GM21529 (cell line): Measurements from ENCODE around the gene ARHGAP1.
"Not testable (repeated sequence)": the region's sequence is repeated elsewhere in the genome, so short reads cannot be mapped to it uniquely, and the experiment has no call there.

Source experiments
- ATAC-seq: cut with Tn5 transposase; IDR thresholded peaks from one replicate; pipeline ENCODE4 v1.9.1; 2021; ENCODE audit not compliant: unreplicated experiment

Gene ARHGAP1

DNA sequence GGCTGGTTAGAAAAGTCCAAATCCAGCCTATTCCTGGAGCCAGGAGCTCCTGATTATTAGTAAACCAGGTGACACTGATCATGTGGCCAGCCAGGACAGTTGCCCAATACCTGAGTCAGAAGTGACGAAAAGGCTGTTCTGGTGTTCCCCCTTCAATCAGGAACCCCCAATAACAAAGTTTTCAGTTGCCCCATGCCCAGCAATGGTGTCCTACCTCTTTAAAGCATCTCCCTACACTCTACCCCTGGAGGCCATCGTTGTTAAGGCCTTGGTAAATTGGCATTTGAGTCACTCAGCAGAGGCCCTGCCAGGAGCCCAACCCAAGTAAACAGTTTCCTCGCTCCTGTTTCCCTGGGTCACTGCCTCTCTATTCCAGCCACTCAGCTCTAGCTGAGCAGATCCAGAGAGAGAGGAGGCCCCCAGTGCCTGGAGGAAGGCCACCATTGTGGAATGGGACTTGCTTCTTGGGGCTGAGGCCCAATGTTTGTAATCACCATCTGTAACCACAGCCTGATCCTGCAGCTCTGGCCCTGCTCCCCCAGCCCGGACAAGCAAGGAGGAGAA is 25.0 kb downstream of the ARHGAP1 start:
- ATAC-seq: no peak

GRCh38 chr11:46674463-46675287 is 25.7 kb downstream of the ARHGAP1 start:
- ATAC-seq: no peak

DNA sequence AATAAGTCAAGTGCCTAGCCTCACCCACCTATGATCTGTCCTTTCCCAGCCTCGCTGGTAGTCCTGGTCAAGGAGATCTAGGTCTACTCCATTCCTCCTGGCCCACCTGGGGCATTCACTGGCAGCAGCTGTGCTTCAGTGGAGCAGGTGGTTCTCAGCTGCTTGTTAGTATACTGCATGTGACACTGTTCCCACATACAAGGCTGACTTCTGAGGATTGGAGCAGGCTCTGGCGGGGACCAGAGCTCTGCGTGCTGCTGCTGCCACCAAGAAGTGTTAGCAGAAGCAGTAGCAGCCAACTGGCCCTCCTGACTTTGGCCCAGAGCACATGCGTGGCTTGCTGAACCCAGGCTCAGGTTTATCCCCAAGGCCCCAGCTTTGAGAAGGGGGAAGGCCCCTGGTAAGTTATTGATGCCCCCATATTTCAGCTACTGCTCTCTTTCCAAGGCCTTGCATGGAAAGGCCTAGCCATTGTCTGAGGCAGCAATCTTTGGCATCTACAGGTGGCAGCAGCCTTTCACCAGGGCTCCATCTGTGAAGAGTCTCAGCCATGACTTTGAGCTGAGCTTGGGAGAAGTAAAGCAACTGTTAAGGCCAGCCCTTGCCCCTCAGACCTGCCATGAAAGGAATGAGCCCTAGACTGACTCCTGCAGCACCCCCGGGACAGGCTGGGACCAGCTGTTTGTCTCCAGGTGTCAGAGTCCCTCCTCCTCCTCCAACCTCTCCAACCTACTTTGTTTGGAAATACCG is 26.5 kb downstream of the ARHGAP1 start:
- no peak for ATAC-seq

DNA sequence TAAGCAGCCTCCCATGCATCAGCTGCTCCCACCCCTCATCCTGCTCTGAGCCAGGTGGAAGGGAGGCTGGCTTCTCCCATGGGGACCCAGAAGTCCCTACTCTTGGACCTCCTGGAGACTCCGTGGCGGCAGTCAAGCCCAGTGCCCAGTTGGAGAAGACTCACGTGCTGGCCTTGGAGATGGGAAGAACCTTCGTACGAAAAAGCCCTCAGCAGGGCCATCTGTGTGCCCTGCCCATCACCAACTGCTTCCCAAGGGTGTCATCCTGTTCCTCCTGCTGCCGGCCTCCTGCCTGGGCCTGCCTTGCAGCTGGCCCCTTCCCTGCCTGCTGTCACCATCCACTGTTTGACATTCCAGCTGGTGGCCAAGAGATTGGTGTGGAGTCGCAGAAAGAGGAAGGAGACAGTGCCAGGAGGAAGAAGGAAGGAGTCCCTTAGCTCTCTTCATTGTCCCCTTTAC is 28.0 kb downstream of the ARHGAP1 start:
- no peak for ATAC-seq

DNA sequence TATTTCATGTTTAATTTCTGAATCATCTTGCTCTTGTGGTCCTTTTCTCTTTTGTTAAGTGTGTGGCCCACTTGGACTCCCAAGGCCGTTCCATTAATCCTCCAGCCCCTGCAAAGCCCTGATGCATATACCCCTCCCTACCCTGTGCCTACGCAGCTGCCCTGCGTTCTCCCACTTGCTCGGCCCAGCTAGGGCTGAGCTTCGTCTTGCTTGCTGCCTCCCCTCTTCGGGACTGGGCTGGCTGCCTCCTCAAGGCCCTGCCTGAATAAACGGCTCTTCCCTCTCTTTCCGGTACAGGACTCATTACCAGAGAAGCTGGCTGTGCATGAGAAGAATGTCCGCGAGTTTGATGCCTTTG is 28.5 kb downstream of the ARHGAP1 start:
- ATAC-seq: no peak

DNA sequence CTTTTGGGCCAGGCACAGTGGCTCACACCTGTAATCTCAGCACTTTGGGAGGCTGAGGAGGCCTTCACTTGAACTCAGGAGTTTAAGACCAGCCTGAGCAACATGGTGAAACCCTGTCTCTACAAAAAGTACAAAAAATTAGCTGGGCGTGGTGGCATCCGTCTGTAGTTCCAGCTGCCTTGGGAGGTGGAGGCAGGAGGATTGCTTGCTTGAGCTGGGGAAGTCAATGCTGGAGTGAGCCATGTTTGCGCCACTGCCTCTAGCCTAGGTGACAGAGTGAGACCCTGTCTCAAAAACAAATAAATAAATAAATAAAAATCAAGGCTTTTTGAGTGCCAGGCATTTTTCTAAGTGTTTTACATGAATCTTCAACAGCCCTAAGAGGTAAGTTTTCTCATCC is 29.9 kb downstream of the ARHGAP1 start:
- ATAC-seq: not testable (repeated sequence)

DNA sequence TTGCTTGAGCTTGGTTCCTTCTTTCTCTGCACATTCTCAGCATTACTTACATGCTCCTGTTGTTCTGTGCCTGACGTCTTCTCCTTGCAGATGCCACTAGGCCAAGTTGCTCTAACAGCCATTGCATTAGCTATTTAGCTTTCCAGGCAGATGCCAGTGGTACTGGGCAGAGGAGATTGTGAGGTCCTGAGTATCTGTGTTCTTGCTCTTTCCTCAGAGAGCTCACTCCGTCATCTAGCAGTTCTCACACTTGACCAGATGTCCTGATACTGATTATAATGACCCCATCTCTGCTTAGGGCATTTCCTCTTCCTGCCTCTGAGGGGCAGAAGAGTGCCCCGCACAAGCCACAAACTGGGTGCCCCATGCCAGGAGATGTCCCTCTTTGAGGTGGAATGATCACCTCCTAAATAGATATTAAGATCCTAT is 30.7 kb downstream of the ARHGAP1 start:
- no peak for ATAC-seq

GRCh38 chr11:46668480-46669085 is 31.8 kb downstream of the ARHGAP1 start:
- ATAC-seq: no peak

DNA sequence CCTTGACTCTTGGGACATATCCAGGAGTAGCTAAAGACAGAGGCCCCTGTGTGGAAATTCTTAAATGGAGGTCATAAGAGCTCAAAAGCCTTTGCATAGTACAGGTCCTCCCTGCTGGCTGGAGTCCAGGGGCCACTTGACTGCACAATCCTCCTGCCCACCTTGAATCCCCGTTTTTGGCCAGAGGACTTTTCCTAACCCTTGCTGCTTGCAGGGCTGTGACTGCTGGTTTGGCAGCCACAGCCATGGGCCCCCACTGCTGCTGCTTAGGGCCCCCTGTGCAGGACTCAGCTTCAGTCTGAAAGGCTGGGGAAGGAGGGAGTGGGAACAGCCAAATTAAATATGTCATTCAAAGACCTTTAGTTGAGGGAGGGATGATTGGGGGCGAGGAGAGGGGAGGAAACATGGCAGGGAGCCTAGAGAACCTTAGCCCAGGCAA is 33.4 kb downstream of the ARHGAP1 start:
- no peak for ATAC-seq

DNA sequence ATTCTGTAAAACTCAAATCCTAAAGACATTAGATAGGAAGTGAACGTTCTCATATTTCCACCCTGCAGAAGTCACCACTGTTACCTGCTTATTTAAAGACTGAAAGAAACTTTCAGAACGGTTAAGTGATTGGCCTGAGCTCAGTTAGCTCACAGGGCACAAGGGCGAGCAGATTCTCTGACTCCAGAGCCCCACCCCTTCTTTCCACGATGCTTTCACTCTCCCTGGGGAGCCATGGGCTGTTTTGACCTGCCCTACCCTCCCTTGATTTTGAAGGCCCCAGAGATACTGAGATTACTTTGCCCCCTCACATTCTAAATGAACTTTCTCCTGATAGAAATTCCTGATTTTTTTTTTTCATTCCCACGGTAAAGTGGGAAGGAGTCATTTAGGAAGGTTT is 33.9 kb downstream of the ARHGAP1 start:
- no peak for ATAC-seq

- ATAC-seq: no peak
These were observed 35.1 kb downstream of the ARHGAP1 start for GRCh38 chr11:46665356-46665755.

DNA sequence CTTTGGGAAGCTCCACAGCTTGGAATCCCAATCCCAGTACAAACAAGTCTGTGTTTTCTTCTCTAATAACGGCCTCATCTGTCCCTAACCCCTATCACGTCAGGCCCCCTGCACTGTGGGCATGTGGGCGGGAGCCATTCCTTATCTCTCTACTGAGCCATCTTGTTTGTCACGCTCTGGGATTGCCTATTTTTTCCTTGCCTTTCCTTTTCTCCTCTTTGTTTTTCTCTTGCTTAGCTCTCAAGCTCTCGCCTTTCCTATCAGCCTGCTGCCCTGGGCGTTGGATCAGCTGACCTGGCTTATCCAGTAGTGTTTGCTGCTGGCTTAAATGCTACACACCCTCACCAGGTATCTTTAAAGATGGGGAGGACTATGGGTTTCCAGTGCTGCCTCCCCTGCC is 35.8 kb downstream of the ARHGAP1 start:
- no peak for ATAC-seq

GRCh38 chr11:46663277-46663940 is 37.0 kb downstream of the ARHGAP1 start:
- no peak for ATAC-seq

GRCh38 chr11:46662366-46662765 is 38.1 kb downstream of the ARHGAP1 start:
- ATAC-seq: no peak

DNA sequence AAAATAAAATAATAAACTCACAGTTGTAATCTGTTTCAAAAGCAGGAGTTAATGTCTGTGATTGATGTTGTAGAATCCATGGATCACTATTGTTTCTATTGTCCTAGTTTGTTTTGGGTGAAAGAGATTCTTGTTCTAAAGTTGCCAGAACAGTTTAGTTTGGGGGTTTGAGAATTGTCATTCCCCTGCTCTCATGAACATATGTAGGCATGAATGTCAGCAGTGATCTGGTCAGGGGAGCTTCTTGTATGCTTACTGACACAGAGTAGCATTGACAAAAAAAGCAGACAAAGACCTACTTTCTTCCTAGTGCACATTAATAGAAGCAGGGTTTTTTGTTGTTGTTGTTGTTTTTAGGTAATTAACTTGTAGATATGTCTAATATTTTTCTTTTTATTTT is 38.6 kb downstream of the ARHGAP1 start:
- ATAC-seq: no peak

GRCh38 chr11:46659908-46660307 is 40.5 kb downstream of the ARHGAP1 start:
- no peak for ATAC-seq

DNA sequence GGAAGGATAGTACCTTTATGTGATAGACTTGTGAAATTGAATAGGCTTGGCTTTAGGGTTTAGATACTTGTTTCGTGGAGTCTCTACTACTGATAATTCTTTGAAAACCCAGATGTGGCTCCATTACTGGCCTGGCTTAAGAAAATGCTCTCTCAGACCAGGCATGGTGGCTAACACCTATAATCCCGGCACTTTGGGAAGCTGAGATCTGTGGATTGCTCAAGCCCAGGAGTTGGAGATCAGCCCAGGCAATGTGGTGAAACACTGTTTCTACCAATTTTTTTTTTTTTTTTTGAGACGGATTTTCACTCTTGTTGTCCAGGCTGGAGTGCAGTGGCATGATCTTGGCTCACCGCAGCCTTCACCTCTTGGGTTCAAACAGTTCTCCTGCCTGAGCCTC is 42.2 kb downstream of the ARHGAP1 start:
- no peak for ATAC-seq

DNA sequence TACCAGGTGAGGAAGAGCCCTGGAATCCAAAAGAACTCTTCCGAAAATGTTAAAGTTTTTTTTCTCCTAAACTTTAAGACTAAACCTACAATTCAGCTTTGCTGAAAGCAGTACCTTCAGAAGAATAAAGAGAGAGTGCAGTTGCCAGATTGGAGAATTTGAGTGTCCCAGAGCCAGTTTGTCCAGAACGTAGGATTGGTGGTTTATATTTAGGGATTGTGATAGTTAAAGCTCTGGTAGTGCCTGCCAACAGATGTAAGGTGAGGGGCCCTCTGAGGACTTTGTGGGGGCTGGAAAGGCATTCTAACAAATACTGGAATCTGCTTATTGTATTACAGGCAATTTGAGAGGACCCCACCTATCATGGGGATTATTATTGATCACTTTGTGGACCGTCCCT is 43.2 kb downstream of the ARHGAP1 start:
- no peak for ATAC-seq

DNA sequence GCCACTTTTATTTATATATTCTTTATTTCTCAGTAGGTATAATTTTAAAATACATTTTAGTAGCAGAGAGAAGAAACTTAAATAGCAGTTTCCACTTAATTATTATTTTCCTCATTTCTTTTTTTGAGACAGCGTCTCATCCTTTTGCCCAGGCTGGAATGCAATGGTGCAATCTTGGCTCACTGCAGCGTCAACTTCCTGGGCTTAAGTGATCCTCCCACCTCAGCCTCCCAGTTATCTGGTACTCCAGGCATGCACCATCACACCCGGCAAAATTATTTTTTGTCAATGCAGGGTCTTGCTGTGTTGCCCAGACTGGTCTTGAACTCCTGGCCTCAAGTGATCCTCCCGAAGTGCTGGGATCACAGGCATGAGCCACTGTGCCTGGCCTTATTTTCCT is 44.8 kb downstream of the ARHGAP1 start:
- ATAC-seq: no peak

DNA sequence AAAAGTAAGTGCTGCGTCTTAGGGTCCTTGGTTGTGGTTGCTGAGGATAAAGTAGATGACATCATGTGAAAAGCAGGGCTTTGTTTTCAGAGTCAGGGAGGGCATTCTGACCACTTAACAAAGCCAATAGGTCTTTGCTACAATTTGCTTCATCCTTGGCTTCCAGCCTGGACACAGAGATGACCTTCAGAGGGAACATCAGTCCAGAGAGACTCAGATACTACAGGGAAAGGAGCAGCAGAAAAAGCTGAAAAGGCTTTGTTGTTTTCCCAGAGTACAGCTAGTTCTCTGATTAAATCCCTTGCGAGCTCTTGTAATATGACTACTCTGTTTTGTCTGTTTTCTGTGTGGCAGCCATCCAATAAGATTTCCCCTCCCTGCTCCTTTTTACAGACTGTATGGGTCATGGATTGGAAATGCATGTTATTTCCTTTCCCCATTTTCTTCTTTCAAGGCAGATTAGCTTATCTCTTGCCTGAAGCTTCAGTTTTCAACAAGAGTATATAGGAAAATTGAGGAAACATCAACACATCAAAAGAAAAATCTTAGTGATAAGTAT is 51.2 kb downstream of the ARHGAP1 start:
- ATAC-seq: no peak

DNA sequence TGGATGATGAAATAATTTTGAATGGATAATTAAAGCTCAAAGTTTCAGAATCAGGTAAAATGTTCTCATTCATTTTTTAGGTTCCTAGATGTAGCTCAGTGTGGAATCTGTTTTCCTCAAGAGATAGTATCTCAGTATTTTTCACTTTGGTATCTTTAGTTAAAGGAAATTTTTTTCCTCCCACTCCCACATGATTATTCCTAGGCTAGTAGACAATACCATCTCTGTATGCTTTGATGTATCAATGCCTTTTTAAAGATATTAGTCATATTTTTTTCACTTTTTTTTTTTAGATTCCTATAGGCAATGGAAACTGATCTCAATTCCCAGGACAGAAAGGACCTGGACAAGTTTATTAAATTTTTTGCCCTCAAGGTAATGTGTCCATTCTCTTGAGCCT is 56.4 kb downstream of the ARHGAP1 start:
- ATAC-seq: no peak
